Lower lobe of right lung (tissue), 2 donors: ENCODE data around the gene RETREG1. TPM values are rescaled to one million over a fixed set of nuclear protein-coding genes. Genes with fewer than 3 reads are reported as not detected.

Experiments
- ATAC-seq, 2 donors: fragments of 200-7000 bp; cut with Tn5 transposase; one replicate each; pipeline ENCODE4 v1.9.1; 2020 to 2022; ENCODE audit warnings: mild to moderate bottlenecking in 2 of 2, moderate library complexity in 2 of 2
- DNase-seq: peaks from one replicate; pipeline ENCODE4 v3.0.0-alpha.2; 2020
- H3K27ac ChIP-seq: fragments of 200-600 bp; one replicate; pipeline ENCODE4 v1.8.0; 2022
- H3K27me3 ChIP-seq: fragments of 200-600 bp; one replicate; pipeline ENCODE4 v1.8.0; 2022; ENCODE audit warnings: low read depth
- H3K36me3 ChIP-seq: fragments of 200-600 bp; one replicate; pipeline ENCODE4 v1.8.0; 2022; ENCODE audit warnings: mild to moderate bottlenecking
- H3K4me1 ChIP-seq: fragments of 200-600 bp; one replicate; pipeline ENCODE4 v1.8.0; 2022
- H3K4me3 ChIP-seq: fragments of 200-600 bp; one replicate; pipeline ENCODE4 v1.8.0; 2022; ENCODE audit warnings: mild to moderate bottlenecking
- H3K9me3 ChIP-seq: fragments of 200-600 bp; one replicate; pipeline ENCODE4 v1.8.0; 2022
- intact Hi-C: fragments of 100-400 bp; cut with DNase I; formaldehyde crosslinking; loops from one replicate; pipeline ENCODE4 v1.11.0; 2022
- total RNA-seq: library from RNA; stranded (reverse); fragmentation: NEBNext Ultra II Directional; extraction: Animal tissue kit (Norgen Biotek cat#: 25700); gene quantifications from one replicate; pipeline ENCODE4 v1.2.1, GENCODE V29; 2021
- TF ChIP-seq, protein P1 (sequence below): fragments of 200-600 bp; IDR thresholded peaks from one replicate; pipeline ENCODE4 v1.8.0; 2022; ENCODE audit warnings: antibody characterized with exemption, mild to moderate bottlenecking
- donor health status: DM: no; HTN: yes; CAD: no; lungs with severe emphysema.

Gene RETREG1
- total RNA-seq, 1 donor from 2014 or later: 20.6 TPM

DNA sequence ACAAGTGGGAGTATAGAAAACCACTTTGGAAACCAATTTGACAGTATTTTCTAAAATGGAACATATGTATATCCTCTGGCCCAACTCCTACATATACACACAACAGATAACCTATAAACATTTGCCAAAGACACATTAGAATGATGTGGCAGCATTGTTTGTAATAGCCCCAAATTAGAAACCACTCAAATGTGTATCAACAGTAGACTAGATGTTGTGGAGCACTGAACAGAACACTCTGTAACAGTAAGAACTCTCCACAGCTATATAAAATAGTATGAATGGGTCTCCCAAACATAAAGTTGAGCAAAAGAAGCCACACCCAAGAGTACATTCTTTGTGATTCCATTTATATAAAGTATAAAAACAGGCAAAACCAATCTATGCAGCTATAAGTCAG, 157.3 kb downstream of the RETREG1 start:
- Histone ChIP-seq H3K27me3 (no peaks in the 10 kb centered on the region), H3K9me3 (no peaks in the 10 kb centered on the region), H3K4me1 (peaks cover 77% of the 10 kb centered on the region), H3K27ac (no peak overlapping the region), H3K4me3 (no peak overlapping the region), H3K36me3 (peaks cover 91% of the 10 kb centered on the region)
- DNase-seq (no peak), ATAC-seq (no peak)
- TF ChIP-seq, protein P1, sequence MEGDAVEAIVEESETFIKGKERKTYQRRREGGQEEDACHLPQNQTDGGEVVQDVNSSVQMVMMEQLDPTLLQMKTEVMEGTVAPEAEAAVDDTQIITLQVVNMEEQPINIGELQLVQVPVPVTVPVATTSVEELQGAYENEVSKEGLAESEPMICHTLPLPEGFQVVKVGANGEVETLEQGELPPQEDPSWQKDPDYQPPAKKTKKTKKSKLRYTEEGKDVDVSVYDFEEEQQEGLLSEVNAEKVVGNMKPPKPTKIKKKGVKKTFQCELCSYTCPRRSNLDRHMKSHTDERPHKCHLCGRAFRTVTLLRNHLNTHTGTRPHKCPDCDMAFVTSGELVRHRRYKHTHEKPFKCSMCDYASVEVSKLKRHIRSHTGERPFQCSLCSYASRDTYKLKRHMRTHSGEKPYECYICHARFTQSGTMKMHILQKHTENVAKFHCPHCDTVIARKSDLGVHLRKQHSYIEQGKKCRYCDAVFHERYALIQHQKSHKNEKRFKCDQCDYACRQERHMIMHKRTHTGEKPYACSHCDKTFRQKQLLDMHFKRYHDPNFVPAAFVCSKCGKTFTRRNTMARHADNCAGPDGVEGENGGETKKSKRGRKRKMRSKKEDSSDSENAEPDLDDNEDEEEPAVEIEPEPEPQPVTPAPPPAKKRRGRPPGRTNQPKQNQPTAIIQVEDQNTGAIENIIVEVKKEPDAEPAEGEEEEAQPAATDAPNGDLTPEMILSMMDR: no peak
- intact Hi-C loops: no loop called here

DNA sequence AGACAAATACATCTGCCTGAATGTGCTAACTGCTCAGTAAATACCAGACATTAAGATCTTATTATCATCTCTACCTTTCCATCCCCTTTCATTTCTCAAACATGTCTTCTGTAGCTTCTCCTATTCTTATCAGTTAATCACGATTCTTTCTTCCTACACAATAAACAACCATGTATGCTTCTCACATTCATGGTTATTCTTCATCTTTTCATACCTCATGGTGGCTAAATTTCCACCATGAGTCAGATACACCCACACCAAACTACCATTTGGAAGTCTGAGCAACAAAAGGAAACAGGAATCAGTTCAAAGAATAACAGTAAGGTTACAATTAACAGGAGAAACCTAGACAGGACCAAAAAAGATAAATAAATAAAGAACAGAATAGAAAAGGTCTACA, 158.9 kb downstream of the RETREG1 start:
- intact Hi-C loops: no loop called here
- Histone ChIP-seq H3K36me3 (peaks cover 87% of the 10 kb centered on the region), H3K27ac (no peak overlapping the region), H3K9me3 (no peaks in the 10 kb centered on the region), H3K27me3 (no peaks in the 10 kb centered on the region), H3K4me3 (no peak overlapping the region), H3K4me1 (peaks cover 61% of the 10 kb centered on the region)
- ATAC-seq (no peak), DNase-seq (no peak)
- TF ChIP-seq, protein P1: no peak

DNA sequence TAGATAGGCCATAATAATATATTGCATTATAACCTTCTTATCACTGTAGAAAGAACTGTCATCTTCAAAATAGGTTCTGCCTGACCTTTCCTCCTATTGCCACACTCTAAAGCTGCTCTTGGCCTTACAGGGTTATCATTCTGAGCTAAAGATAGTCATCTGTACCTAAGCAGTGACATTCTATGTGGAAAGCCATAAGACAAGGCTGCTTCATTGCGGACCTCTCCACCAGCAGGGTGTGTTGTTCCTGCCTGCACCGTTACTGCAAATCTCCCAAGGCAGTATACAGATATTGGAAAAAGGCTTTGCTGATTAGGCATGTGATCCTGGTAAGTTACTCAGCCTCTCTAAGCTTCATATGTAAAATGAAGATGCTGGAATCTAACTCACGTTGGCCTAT, 159.3 kb downstream of the RETREG1 start:
- Histone ChIP-seq H3K36me3 (peaks cover 87% of the 10 kb centered on the region), H3K27me3 (no peaks in the 10 kb centered on the region), H3K4me1 (peaks cover 57% of the 10 kb centered on the region), H3K27ac (no peak overlapping the region), H3K4me3 (no peak overlapping the region), H3K9me3 (no peaks in the 10 kb centered on the region)
- no peak for DNase-seq
- ATAC-seq: no peak
- intact Hi-C loops: no loop called here
- TF ChIP-seq, protein P1: no peak

DNA sequence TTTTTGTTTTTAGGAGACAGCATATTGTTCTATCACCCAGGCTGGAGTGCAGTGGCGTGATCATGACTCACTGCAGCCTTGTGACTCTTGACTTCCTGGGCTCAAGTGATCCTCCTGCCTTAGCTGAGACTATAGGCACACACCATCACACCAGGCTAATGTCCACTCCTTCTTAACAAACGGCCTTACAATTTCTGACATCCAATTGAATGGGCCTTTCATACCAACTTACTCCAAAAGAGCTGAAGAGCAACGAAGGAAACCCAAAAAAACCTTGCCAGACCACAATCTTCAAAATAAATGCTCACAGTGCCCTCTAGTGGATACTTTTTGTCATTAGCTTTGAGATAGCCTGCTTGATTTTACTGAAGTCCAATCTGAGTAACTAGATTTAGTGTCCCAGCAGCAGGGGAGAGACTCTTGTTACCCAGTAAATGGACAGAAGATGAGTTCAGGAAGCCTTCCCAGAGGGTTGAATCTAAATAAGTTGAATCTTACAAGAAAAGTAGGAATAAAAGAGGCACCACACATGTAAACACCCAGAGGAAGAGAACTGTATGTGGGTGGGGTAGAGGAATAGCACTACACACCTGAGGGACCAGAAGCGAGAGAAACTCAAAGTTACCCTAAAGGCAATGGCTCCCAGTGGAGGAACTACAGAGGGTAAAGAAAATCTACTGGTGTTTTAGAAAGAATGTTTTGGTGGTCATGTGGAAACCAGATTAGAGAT, 160.5 kb downstream of the RETREG1 start:
- peaks cover 45% of the 10 kb centered on the region for H3K4me1 ChIP-seq
- H3K36me3 ChIP-seq: peaks cover 87% of the 10 kb centered on the region
- peak; percentile 87 for ATAC-seq
- H3K4me3 ChIP-seq: no peak overlapping the region
- TF ChIP-seq, protein P1: peak; percentile 74
- H3K27me3 ChIP-seq: no peaks in the 10 kb centered on the region
- no peak overlapping the region for H3K27ac ChIP-seq
- intact Hi-C loops: no loop called here
- no peaks in the 10 kb centered on the region for H3K9me3 ChIP-seq
- peak; percentile 52 for DNase-seq

DNA sequence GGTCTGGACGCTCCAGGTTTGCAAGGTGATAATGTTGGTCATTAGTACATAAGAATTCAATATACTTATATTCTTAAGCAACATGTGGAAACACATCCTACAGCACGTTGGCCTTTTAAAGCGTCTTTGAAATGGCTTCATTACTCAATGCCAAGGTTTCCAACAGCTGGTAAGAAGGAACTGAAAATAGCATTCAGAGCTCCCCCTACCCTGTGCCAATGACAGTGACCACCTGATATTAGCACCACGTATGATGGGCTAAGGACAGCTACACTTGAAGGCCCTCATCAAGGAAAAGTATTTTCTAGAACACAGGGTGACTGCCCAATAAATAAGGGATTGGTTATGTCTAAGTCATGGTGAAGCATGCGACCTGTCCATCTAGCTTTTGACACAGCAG, 161.1 kb downstream of the RETREG1 start:
- peaks cover 87% of the 10 kb centered on the region for H3K36me3 ChIP-seq
- ATAC-seq (peak; percentile 43 to 67), DNase-seq (no peak)
- no peak overlapping the region for H3K27ac ChIP-seq
- TF ChIP-seq, protein P1: no peak
- intact Hi-C loops: no loop called here
- H3K4me1 ChIP-seq: peaks cover 39% of the 10 kb centered on the region
- no peaks in the 10 kb centered on the region for H3K27me3 ChIP-seq
- no peaks in the 10 kb centered on the region for H3K9me3 ChIP-seq
- H3K4me3 ChIP-seq: no peak overlapping the region
